NOMO-1 (cell line): Measurements from ENCODE around the gene PNPLA7.

Experiments
- DNase-seq, 2 experiments: peaks; one replicate each; lab custom pipeline; 2025; ENCODE audit not compliant: unreplicated experiment in 2 of 2; lab: John Stamatoyannopoulos, UW

The PNPLA7 gene

DNA sequence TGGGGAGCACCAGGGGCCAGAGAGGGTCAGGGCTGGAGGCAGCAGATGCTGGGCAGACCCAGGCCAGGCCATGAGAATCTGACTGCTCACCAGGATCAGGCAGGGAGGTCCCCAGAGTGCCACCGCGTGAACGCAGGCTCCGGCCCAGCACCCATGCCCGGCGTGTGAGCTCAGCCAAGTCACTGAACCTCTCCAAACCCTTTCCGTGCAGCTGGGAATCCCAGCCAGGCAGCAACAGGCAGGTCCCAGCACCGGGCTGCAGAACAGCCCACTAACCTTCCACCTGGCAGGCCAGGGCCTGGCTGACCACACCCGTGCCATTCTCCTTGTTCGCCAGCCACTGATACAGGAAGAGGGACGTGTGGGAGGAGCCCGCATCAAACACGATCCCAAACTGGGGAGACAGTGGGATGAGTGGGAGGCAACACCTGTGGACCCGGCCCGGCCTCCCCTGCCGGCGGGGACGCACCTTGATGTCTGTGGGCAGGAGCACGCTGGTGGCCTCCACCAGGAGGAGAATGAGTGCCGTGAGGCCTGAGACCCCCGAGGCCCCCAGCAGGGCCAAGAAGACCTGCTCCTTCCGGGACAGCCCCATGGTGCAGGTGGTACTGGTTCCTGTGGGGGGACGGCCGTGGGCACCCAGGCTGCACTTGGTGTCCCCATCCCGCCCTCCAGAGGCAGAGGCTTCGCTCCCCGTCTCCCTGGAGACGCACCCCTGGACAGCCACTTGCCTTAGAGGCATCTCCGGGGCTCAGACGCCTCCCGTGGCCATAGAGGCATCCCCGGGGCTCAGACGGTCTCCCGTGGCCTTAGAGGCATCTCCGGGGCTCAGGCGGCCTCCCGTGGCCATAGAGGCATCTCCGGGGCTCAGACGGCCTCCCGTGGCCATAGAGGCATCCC lies 112.3 kb downstream of the PNPLA7 start:
- DNase-seq, result no peak

DNA sequence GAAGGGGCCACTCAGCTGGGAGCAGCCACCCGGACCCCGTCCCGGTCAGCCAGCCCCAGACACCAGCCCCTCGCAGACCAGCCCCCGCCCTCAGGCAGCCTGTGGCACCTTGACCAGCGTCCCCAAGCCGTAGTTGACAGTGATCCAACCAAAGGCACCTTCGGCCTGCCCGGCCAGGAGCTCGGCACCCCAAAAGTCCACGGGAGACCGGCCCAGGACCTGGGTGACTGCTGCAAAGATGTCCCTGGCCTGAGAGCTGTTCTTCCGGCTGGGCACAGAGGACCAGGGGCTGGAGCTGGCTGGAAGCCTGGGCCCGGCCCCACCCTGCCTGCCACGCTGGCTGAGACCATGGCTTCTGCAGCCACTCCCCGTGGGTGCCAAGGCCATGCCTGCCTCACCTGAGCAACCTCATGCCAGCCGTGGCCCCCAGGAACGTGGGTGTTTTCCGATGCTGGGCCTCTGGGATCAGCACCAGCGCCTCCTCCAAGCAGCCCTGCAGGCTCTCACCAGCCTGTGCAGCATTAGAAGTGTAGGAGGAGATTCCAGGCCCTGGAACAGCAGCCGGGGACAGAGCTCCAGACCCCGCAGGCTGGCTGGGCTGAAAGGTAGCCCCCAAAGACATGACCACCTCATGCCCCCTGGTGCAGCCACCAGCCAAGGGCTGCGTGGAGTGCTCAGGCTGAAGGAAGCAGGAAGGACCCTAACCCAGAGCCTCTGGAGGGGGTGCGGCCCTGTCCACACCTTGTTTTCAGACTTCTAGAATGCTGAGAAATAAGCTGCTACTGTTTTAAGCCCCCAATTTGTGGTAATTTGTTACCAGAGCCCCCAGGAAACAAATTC lies 113.2 kb downstream of the PNPLA7 start:
- no peak for DNase-seq

DNA sequence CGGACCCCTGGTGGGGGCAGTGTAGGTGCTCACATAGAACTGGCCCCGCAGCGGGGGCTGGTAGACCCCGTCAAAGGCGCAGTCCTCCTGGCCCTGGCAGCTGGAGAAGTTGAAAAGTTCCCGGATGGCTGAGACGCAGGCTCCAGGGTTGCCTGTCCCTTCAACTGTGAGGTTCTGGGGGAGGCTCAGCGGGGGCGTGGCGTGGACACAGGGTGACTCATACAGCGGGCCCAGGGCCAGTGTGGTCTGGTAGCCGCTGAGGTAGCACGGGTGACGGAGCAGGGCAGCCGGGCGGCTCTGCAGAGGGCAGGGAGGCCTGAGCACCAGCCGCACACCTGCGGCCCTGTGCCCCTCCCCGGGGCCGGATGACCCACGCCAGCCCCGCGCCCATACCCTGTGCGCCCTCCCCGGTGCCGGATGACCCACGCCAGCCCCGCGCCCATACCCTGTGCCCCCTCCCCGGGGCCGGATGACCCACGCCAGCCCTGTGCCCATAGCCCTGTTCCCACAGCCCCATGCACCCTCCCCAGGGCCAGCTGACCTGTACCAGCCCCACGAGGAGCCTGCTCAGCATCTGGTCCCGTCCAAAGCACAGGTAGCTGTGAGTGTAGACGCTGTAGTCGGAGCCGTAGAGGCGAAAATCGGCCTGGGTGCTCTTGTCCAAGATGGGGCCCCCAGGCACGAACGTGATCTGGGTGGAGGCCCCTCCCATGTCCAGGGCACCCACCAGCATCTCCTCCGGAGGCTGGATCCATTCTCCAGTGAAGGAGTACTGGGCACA lies 114.0 kb downstream of the PNPLA7 start:
- DNase-seq, result peak; percentile 60 to 62

DNA sequence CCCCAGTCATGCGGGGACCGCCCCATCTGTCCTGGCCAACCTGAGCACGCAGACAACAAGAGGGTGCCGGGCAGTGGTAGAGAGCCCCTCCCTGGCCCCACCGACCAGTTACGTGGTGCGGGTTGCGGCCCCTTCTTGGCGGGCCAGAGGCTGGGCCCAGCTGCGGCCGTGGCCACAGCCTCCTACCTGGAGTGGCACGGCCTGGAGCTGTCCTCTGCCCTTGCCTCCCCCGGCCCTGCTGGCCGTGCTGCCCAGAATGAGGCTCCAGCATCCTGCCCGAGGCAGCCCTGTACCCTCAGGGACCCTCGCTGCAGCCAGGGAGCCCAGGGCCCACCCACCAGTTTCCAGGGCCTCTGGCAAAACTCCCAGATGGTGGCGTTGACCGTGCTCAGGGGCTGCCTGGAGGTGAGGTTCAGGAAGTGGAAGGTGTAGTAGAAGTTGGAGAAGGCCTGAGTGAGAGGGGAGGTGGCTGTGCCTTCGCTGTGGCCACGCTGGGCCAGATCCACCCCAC lies 114.8 kb downstream of the PNPLA7 start:
- DNase-seq, result no peak

DNA sequence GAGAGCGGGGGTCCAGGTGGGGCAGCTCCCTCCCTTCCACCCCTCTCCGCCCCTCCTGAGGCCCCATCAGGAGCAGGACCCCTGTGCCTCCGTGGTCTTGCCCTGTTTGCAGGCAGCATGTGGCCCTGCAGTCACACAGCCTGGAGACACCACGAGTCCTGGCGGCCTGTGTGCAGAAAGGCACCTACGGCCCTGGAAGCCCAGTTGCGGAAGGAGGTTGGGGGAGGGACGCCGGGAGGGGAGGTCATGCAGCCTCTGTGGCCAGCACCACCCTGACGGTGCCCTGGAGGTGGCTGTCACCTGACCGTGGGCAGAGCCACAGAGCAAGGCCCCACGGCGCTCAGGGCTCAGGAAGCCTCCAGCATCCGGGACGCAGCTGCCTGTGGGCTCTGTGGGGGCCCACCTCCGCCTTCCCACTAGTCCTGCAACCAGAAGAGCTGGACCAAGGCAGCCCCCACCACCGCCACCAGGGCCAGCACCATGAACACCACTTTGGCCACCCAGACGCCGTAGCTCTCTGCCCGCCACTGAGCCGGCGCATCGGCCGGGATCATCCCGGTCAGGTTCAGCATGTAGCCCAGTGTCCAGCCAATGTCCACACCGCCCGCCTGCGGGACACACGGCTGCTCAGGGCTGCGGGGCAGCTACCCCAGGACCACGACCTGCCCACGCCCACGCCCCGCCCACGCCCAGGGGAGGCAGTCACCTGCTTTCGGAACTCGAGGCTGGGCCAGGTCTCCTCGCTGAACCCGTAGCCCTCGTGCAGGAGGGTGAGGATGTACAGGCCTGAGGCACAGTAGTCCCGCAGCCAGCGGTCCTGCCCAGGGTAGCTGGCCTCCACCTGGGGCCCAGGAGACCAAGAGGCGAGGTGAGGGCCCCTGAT lies 115.5 kb downstream of the PNPLA7 start:
- DNase-seq, result no peak

DNA sequence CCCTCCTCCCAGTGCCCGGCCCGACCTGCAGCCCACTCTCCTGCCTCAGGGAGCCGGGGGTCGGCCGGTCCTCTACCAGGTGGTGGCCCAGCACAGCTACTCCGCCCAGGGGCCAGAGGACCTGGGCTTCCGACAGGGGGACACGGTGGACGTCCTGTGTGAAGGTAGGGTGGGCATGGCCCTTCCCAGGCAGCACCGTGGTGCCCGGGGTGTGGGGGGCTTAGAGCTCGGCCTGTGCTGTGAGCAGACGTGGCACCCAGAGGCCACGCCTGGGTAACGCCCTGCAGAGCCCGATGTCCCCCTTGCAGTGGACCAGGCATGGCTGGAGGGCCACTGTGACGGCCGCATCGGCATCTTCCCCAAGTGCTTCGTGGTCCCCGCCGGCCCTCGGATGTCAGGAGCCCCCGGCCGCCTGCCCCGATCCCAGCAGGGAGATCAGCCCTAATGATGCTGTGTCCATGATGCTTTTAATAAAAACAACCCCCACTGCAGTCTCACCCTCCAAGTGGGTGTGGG lies 116.2 kb downstream of the PNPLA7 start:
- no peak for DNase-seq

DNA sequence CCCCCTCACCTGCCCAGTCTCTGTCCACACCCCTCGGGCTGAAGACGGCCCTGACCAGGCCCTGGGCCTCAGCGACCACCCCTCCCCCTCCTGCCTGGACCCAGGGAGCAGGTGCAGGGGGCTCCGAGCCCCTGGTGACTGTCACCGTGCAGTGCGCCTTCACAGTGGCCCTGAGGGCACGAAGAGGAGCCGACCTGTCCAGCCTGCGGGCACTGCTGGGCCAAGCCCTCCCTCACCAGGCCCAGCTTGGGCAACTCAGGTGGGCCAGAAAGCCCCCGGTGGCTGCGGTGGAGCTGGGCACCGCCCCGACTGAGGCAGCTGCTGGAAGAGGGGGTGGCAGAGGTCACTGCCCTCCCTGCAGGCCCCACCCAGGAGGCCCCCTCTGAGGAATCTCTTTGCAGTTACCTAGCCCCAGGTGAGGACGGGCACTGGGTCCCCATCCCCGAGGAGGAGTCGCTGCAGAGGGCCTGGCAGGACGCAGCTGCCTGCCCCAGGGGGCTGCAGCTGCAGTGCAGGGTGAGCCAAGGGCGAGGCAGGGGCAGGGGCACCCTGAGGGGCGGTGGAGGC lies 116.8 kb downstream of the PNPLA7 start:
- DNase-seq, result no peak

DNA sequence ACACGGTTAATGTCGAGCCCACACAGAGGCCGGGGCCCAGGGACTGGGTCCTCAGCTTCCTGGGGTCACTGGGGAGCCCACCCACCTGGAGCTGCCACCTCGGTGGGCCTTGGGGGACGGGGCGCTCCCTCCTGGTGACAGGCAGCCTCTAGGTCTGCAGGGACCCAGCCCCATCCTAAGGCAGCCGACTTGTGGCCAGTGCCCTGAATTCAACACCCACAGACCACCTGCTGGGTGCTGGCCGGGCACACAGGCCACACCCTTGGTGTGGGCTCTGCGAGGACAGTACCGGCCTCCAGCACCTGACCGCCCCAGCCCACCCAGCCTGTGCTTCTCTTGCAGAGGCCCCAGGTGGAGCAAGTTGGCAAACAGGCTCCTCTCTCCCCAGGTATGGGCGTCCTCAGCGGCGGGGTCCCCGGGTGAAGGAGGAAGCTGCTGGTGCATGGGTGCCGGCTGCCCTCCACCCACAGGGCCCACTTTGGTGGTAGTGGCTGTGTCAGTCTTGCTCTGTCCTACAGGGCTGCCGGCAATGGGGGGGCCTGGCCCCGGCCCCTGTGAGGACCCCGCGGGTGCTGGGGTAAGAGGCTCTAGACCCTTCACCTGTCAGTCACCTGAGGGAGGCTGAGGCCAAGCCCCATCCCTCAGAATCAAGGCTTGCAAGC lies 117.4 kb downstream of the PNPLA7 start:
- no peak for DNase-seq

DNA sequence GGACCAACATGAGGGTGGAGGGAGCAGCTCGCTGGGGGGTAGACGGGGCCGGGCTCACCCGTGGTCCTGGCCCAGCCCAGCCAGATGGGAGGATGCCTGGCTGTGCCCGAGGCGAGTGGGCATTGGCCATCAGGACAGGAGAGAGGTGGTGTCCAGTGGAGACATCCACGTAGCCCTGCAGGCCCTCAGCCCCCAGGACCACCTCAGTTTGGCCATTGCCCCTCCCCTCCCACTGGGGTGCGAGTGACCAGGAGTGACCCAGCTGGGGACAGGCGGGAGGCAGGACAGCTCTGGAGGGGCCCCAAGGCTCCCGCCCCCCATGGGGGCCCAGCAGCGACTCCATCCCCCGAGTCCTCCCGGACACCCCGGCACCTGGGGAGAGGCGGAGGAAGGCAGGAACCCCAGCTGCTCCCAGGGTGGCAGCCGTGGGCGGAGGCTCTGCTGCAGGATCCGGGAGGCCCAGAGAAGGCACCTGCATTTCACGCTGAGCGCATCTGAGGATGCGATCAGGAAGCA lies 118.7 kb downstream of the PNPLA7 start:
- DNase-seq, result no peak

DNA sequence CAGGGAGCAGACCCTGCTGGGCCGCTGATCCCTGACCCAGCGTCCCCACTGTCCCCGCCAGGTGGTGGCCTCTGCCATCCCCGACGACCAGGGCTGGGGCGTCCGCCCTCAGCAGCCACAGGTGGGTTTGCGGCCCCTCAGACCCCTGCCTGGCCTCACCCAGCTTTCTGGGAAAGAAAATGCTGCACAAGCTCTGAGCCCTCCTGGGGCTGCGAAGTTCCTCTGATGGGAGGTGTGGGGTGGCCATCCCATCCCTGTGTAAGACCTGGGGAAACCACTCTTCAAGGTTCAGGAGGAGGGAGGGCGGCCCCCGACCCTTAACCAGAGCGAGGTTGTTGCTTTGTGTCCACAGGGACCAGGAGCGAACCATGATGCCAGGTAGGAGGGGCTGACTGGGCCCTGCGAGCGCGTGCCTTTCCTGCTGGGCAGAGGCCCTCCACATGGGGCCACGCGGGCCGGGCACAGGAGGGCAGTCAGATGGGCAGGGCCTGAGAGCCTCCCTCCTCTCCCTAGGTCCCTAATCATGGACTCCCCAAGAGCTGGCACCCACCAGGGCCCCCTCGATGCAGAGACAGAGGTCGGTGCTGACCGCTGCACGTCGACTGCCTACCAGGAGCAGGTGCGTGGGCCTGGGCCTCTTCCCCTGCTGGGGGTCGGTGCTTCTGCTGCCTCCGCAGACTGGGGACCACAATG lies 119.3 kb downstream of the PNPLA7 start:
- DNase-seq, result no peak

DNA sequence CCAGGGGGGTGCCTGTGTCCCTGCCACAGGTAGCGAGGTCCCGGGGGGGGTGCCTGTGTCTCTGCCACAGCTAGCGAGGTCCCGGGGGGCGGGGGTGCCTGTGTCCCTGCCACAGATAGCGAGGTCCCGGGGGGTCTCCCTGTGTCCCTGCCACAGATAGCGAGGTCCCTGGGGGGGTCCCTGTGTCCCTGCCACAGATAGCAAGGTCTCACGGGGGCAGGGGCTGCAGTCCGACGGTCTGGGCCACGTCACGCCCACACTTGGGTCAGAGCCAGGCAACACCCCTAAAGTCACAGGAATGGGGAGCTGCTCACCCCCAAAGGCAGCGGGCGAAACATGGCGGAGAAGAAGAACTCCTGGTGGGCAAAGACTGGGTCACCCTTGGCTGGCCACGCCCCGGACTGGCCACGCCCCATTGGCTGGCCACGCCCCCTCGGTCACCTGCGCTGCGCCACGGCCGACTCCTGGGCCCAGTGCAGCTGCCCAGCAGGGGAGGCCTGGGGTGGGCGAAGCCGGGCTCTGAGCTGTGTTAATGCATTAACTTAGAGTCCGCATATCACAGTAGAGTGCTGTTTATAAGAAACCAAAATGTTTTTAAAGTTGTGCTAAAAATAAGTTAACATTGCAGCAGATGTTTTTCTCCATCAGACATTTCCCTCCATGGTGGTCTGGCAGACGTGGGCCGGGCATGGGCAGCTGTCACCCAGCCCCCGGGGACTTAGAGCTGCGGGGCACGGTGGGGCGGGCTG lies 120.1 kb downstream of the PNPLA7 start:
- DNase-seq, result no peak

DNA sequence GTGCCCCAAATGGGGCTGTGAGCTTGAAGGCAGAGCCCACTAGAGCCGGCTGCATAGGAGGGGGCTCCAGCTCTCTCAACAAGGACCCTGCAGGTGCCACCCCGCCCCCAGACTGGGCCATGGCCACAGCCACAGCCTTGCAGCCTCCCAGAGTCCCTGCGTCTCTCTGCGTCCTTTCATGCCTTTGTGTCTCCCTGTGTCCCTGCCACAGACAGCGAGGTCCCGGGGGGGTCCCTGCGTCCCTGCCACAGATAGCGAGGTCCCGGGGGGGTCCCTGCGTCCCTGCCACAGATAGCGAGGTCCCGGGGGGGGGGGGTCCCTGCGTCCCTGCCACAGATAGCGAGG lies 120.7 kb downstream of the PNPLA7 start:
- DNase-seq, result no peak

DNA sequence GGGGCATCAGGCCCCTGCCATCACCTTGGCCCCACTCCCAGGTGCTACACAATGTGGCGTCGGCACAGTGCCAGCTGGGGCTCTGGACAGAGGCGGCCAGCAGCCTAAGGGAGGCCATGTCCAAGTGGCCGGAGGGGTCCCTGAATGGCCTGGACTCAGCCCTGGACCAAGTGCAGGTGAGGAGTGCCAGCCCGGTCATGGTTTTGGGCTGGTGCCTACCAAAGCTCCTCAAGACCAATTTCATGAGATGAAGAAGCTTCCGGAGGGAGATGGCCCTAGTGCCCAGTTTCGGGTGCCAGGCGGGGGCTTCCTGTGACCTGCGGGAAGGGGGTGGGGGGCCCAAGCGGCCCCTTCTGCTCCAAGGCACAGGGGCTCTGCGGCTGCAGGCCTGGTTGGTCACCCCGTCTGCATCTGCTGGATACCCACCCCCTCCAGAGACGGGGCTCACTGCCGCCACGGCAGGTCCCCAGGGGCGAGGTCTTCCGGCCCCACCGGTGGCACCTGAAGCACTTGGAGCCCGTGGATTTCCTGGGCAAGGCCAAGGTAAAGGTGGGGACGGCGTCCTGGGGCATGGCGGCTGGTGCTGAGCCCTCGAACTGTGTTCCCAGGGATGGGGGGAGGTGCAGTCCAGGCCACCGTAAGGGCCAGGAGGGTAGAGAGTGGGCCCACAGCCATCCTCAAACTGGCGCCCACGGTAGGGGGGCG lies 121.2 kb downstream of the PNPLA7 start:
- DNase-seq, result no peak

DNA sequence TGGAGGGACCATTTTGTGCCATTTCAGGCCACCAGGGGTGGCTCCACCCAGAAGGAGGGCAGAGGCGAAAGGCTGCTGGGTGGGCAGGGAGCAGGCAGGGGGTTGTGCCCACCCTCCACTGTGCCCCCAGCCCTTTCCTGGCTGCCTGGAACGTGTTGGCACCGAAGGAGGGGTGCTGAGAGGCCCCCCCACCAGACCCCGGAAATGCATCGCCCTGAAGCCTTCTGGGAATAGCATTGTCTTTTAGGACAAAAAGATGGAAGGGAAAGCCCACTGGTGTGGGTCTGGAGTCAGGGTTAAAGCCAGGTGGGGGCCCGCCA lies 121.9 kb downstream of the PNPLA7 start:
- no peak for DNase-seq

DNA sequence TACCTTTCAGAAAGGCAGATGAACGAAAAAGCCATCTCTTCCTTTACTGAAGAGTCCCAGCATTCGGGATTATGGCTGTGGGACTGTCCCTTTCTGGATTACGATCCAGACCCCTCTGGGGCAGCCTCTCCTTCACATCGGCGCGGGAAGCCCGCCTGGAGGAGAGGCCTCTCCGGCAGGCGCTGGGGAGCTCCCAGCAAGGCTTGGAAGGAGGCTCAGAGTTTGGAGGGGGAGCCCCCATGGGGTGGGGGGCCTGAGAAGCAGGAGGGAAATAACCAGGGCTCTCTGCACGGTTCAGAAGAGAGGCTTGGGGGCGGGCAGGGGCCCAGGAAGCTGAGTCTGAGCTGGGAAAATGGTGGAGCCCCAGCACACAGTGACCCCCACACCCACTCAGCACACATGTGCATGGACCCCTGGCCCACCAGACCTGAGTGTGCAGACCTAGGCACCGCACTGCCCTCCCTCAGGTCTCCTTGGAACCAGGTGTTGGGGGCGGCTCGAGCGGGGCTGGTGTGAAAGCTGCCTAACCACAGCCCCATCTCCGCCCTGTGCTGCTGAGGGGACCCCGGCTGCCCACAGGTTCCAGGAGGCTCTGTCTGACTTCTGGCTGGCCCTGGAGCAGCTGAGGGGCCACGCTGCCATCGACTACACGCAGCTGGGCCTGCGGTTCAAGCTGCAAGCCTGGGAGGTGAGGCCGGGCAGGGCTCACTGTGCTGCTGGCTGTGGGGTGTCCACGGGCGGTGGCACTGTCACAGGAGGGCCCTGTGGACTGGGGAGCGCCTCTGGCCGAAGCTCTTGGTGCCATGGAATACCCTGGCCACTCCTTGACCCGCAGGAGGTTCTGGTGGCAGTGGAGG lies 122.5 kb downstream of the PNPLA7 start:
- DNase-seq, result no peak

DNA sequence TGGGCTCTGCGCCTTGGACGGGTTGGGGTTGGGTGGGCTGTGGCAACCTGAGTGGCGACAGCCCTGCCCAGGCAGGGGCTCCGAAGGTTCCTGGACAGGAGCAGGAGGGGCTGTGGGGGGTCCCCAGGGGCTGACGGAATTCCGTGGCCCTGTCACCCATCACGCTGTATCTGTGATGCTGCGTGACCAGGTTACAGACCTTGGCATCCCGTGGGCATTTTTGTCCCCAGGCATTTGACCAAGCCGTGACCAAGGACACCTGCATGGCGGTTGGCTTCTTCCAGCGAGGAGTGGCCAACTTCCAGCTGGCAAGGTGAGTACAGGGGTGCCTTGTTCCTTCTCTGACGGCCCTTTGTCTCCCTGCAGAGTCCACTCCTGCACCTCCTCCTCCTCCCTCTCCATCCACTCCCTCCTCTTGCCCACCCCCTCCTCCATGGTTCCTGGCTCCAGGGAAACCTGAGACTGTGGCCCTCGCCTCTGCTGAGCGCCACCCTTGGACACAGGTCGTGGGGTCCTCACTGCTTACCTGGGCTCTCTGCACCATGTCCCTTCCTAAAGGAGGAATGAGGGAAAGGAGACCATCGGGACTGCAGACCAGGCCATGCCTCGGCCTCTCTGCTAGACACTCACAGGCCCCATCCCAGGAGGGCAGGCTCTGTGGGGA lies 124.1 kb downstream of the PNPLA7 start:
- no peak for DNase-seq
